ENCODE data around the gene GDPD1. TPM values are rescaled to one million over a fixed set of nuclear protein-coding genes. Genes with fewer than 3 reads are reported as not detected.
"Not testable (repeated sequence)": the region's sequence is repeated elsewhere in the genome, so short reads cannot be mapped to it uniquely, and the experiment has no call there.

GDPD1 gene
- 2.0 TPM for polyA plus RNA-seq (ENCODE audit: insufficient read length)

- DNase-seq (ENCODE audit: low read depth) = peak; percentile 74
Measured at GRCh38 chr17:59220328-59221158, at the start of gene GDPD1. GDPD1 (plus strand) TSS chr17:59220511; CDS start chr17:59220610, 99 bp downstream.

- no peak for DNase-seq (ENCODE audit: low read depth)
Measured at GRCh38 chr17:59172436-59173004, 47.8 kb upstream of the GDPD1 start.

GRCh38 chr17:59174671-59175070, 45.6 kb upstream of the GDPD1 start:
- no peak for DNase-seq (ENCODE audit: low read depth)

GRCh38 chr17:59175076-59175475, 45.2 kb upstream of the GDPD1 start:
- no peak for DNase-seq (ENCODE audit: low read depth)

- no peak for DNase-seq (ENCODE audit: low read depth)
Measured at GRCh38 chr17:59178266-59178985, 41.9 kb upstream of the GDPD1 start.

- DNase-seq (ENCODE audit: low read depth) = not testable (repeated sequence)
Measured at GRCh38 chr17:59179601-59180000, 40.7 kb upstream of the GDPD1 start.

GRCh38 chr17:59180626-59181025, 39.7 kb upstream of the GDPD1 start:
- DNase-seq (ENCODE audit: low read depth) = no peak

- DNase-seq (ENCODE audit: low read depth) = no peak
Measured at GRCh38 chr17:59181481-59181880, 38.8 kb upstream of the GDPD1 start.

- DNase-seq (ENCODE audit: low read depth) = no peak
Measured at GRCh38 chr17:59185997-59186396, 34.3 kb upstream of the GDPD1 start.

- DNase-seq (ENCODE audit: low read depth) = no peak
Measured at GRCh38 chr17:59186850-59187249, 33.5 kb upstream of the GDPD1 start.

GRCh38 chr17:59190806-59191205, 29.5 kb upstream of the GDPD1 start:
- DNase-seq (ENCODE audit: low read depth) = no peak

- DNase-seq (ENCODE audit: low read depth) = no peak
Measured at GRCh38 chr17:59193336-59193862, 26.9 kb upstream of the GDPD1 start.

- no peak for DNase-seq (ENCODE audit: low read depth)
Measured at GRCh38 chr17:59199398-59199797, 20.9 kb upstream of the GDPD1 start.

- DNase-seq (ENCODE audit: low read depth) = no peak
Measured at GRCh38 chr17:59202320-59202719, 18.0 kb upstream of the GDPD1 start.

- no peak for DNase-seq (ENCODE audit: low read depth)
Measured at GRCh38 chr17:59219370-59219769, 941 bp upstream of the GDPD1 start.

- DNase-seq (ENCODE audit: low read depth) = no peak
Measured at GRCh38 chr17:59219992-59220327, 351 bp upstream of the GDPD1 start.

GRCh38 chr17:59221159-59221847, 992 bp downstream of the GDPD1 start:
- no peak for DNase-seq (ENCODE audit: low read depth)

GRCh38 chr17:59223813-59224212, 3.5 kb downstream of the GDPD1 start:
- DNase-seq (ENCODE audit: low read depth) = no peak

GRCh38 chr17:59228588-59228987, 8.3 kb downstream of the GDPD1 start:
- DNase-seq (ENCODE audit: low read depth) = not testable (repeated sequence)

- DNase-seq (ENCODE audit: low read depth) = no peak
Measured at GRCh38 chr17:59230764-59231163, 10.5 kb downstream of the GDPD1 start.

- DNase-seq (ENCODE audit: low read depth) = no peak
Measured at GRCh38 chr17:59234631-59235030, 14.3 kb downstream of the GDPD1 start.

- no peak for DNase-seq (ENCODE audit: low read depth)
Measured at GRCh38 chr17:59238906-59239305, 18.6 kb downstream of the GDPD1 start.

Data from forelimb muscle (tissue), 1 donor.